K562 (cell line): Measurements from ENCODE around the gene HPS3. TPM values are rescaled to one million over a fixed set of nuclear protein-coding genes. Genes with fewer than 3 reads are reported as not detected.

Source experiments
- ATAC-seq: fragments of 200-7000 bp; cut with Tn5 transposase; 3 replicates; pipeline ENCODE4 v1.9.1; 2020; ENCODE audit warnings: moderate library complexity
- BruUV-seq: library from RNA; stranded (reverse); fragments of 400-500 nt; replicated peaks from 2 replicates; lab custom pipeline; 2021; lab: Mats Ljungman, UMichigan
- CTCF ChIA-PET: fragments of 300-600 bp; formaldehyde crosslinking; extraction: SDS; loops from one replicate; lab custom pipeline; 2021; ENCODE audit warnings: low intra/inter-chr PET ratio; lab: Yijun Ruan, JAX
- POLR2A ChIA-PET: fragments of 300-600, 350-650 bp; sonication (Branson Sonifier 250); formaldehyde crosslinking; extraction: SDS; loops from one replicate; lab custom pipeline; 2021; ENCODE audit warnings: antibody characterized with exemption, inconsistent platforms; lab: Yijun Ruan, JAX
- DNase-seq, 4 experiments: peaks; one replicate each; pipeline versions ENCODE4 v3.0.0 to v3.0.0-alpha.2; 2011 to 2018; ENCODE audit warnings: low spot score in 3 of 4, mixed read lengths in 3 of 4; ENCODE audit errors: extremely low read depth in 1 of 4
- FAIRE-seq: peaks from 2 replicates; lab custom pipeline; 2011; peaks lifted over from hg19 to GRCh38; lab: Jason Lieb, UNC
- H2AFZ ChIP-seq: 2 replicates; pipeline ENCODE4 v1.6.0; 2011; ENCODE audit warnings: low read depth, low read length, control low read depth, inconsistent platforms
- H3K27ac ChIP-seq: fragments of 200-600 bp; 3 replicates; pipeline ENCODE4 v1.8.0; 2011; ENCODE audit warnings: low read depth, mild to moderate bottlenecking, control low read depth, inconsistent platforms, low read length, moderate library complexity, mixed read lengths; ENCODE audit errors: extremely low read depth
- H3K27me3 ChIP-seq, 2 experiments: fragments of 300-600 bp in 1 of 2; 2 replicates in 1 of 2; 3 replicates in 1 of 2; pipeline versions ENCODE4 v1.6.0 to v1.8.0; 2011; ENCODE audit warnings: inconsistent platforms in 2 of 2, low read length in 2 of 2, mild to moderate bottlenecking in 1 of 2, mixed read lengths in 1 of 2, moderate library complexity in 1 of 2; ENCODE audit not compliant: control insufficient read depth in 2 of 2, insufficient read depth in 2 of 2
- H3K36me3 ChIP-seq: fragments of 300-600 bp; 3 replicates; pipeline ENCODE4 v1.8.0; 2011; ENCODE audit warnings: mild to moderate bottlenecking, low read length, inconsistent platforms; ENCODE audit not compliant: control insufficient read depth, insufficient read depth
- H3K4me1 ChIP-seq, 2 experiments: fragments of 200-600 bp in 1 of 2; replicated peaks in 1 of 2; 2 replicates in 1 of 2; 3 replicates in 1 of 2; pipeline versions ENCODE4 v1.5.1 to v1.8.0; 2011; ENCODE audit warnings: inconsistent platforms in 2 of 2, low read length in 2 of 2, mild to moderate bottlenecking in 1 of 2, mixed read lengths in 1 of 2, moderate library complexity in 1 of 2; ENCODE audit not compliant: control insufficient read depth in 2 of 2, insufficient read depth in 2 of 2
- H3K4me2 ChIP-seq: 2 replicates; pipeline ENCODE4 v1.6.1; 2011; ENCODE audit warnings: low read length, control low read depth, inconsistent platforms, mixed read lengths; ENCODE audit not compliant: insufficient read depth
- H3K4me3 ChIP-seq: fragments of 200-600 bp; sonication (generic), shearing (Covaris generic); 2 replicates; pipeline ENCODE4 v1.5.1; 2016; ENCODE audit warnings: control low read depth, inconsistent platforms
- H3K79me2 ChIP-seq: fragments of 200-600 bp; 3 replicates; pipeline ENCODE4 v1.8.0; 2011; ENCODE audit warnings: low read length, inconsistent platforms; ENCODE audit not compliant: control insufficient read depth, insufficient read depth
- H3K9ac ChIP-seq, 2 experiments: 2 replicates each; pipeline versions ENCODE4 v1.6.0 to v1.6.1; 2011; ENCODE audit warnings: low read depth in 2 of 2, low read length in 2 of 2, control low read depth in 1 of 2, inconsistent platforms in 1 of 2, mild to moderate bottlenecking in 1 of 2, mixed read lengths in 1 of 2; ENCODE audit not compliant: insufficient read depth in 1 of 2
- H3K9me1 ChIP-seq: one replicate; pipeline ENCODE4 v1.6.0; 2011; ENCODE audit warnings: inconsistent platforms, mild to moderate bottlenecking, low read length, moderate library complexity; ENCODE audit not compliant: control insufficient read depth, insufficient read depth
- H3K9me3 ChIP-seq: replicated peaks from 2 replicates; pipeline ENCODE4 v1.5.1; 2011; ENCODE audit warnings: low read depth, low read length, inconsistent platforms; ENCODE audit not compliant: control insufficient read depth, insufficient read depth
- H4K20me1 ChIP-seq: replicated peaks from 2 replicates; pipeline ENCODE4 v1.6.1; 2011; ENCODE audit warnings: low read length, inconsistent platforms, mixed read lengths; ENCODE audit not compliant: control insufficient read depth, insufficient read depth
- ARID1B ChIP-seq: fragments of 450-650 bp; IDR thresholded peaks from 2 replicates; pipeline ENCODE4 v1.6.1; 2016; ENCODE audit warnings: antibody characterized with exemption, mild to moderate bottlenecking, inconsistent platforms
- BRCA1 ChIP-seq, 2 experiments: fragments of 450-650 bp in 1 of 2; sonication (generic) in 1 of 2; formaldehyde crosslinking in 1 of 2; IDR thresholded peaks; 2 replicates each; pipeline versions ENCODE4 v1.5.0 to v1.6.1; 2017 to 2020; ENCODE audit warnings: mild to moderate bottlenecking in 1 of 2, missing genetic modification reagents in 1 of 2
- CBFA2T3 ChIP-seq: fragments of 450-650 bp; IDR thresholded peaks from 2 replicates; pipeline ENCODE4 v1.6.1; 2017
- E2F8 ChIP-seq: fragments of 450-650 bp; IDR thresholded peaks from 2 replicates; pipeline ENCODE4 v1.7.1; 2018; ENCODE audit warnings: mild to moderate bottlenecking, low read depth; ENCODE audit not compliant: partially characterized antibody
- MED1 ChIP-seq: sonication (generic); formaldehyde crosslinking; IDR thresholded peaks from 2 replicates; pipeline ENCODE4 v1.8.1; 2023; ENCODE audit warnings: missing genetic modification reagents, borderline replicate concordance
- SAFB2 ChIP-seq: fragments of 200-400 bp; formaldehyde crosslinking; IDR thresholded peaks from 2 replicates; pipeline ENCODE4 v1.6.1; 2018; ENCODE audit warnings: borderline replicate concordance, low read length, low read depth, moderate library complexity; ENCODE audit not compliant: severe bottlenecking
- SREBF2 ChIP-seq: sonication (generic); formaldehyde crosslinking; IDR thresholded peaks from 2 replicates; pipeline ENCODE4 v1.4.0; 2020; ENCODE audit warnings: mild to moderate bottlenecking, missing genetic modification reagents
- TCF3 ChIP-seq: sonication (generic); formaldehyde crosslinking; IDR thresholded peaks from 2 replicates; pipeline ENCODE4 v1.4.0; 2020; ENCODE audit warnings: mild to moderate bottlenecking, missing genetic modification reagents
- TFAP4 ChIP-seq: sonication (generic); formaldehyde crosslinking; IDR thresholded peaks from 2 replicates; pipeline ENCODE4 v1.8.0; 2022; ENCODE audit warnings: missing genetic modification reagents, mild to moderate bottlenecking, moderate library complexity, borderline replicate concordance
- ZNF57 ChIP-seq: fragments of 450-650 bp; formaldehyde crosslinking; IDR thresholded peaks from 2 replicates; pipeline ENCODE4 v1.4.0; 2020; ENCODE audit warnings: mild to moderate bottlenecking, moderate library complexity
- ZNF584 ChIP-seq: fragments of 200-800 bp; sonication (Bioruptor generic); IDR thresholded peaks from 2 replicates; pipeline ENCODE4 v1.6.1; 2016; ENCODE audit warnings: low read depth, mild to moderate bottlenecking, missing genetic modification characterization, missing compliant biosample characterization
- WGBS: fragments of 100-300 bp; shearing (Covaris generic); methylation state at CpG from one replicate; pipeline ENCODE4 v1.1.6; 2016; ENCODE audit warnings: low coverage, mixed read lengths; ENCODE audit not compliant: insufficient coverage; ENCODE audit errors: missing lambda C conversion rate; 5-methylcytosine and 5-hydroxymethylcytosine counted together
- in situ Hi-C: fragments of 300-500 bp; cut with MboI; formaldehyde crosslinking; loops from 4 replicates; pipeline ENCODE4 v1.15.0; 2018; ENCODE audit warnings: inconsistent platforms, mixed read lengths
- intact Hi-C: fragments of 100-400 bp; cut with micrococcal nuclease; formaldehyde crosslinking; loops from 2 replicates; pipeline ENCODE4 v1.14.2; 2022
- polyA plus RNA-seq, 8 experiments: library from polyadenylated mRNA; depleted of rRNA in 4 of 8; stranded (reverse) in 5 of 8; unstranded in 3 of 8; fragments of >200 nt; fragmentation: Nextera tagmentation in 2 of 8; fragmentation: Illumina TruSeq in 1 of 8; extraction: Ambion mirVana in 2 of 8; extraction: Trizol in 1 of 8; gene quantifications; 2 replicates each; pipeline versions ENCODE4 v1.2.1 to v1.2.3, GENCODE V29; 2011 to 2014; ENCODE audit warnings: inconsistent platforms in 1 of 8, missing spikeins in 1 of 8
- total RNA-seq, 7 experiments: library from RNA; depleted of rRNA in 6 of 7; stranded (reverse); fragments of >200 nt in 6 of 7; fragmentation: Illumina TruSeq in 2 of 7; extraction: Trizol in 2 of 7; gene quantifications; 2 replicates each; pipeline versions ENCODE4 v1.2.1 to v1.2.3, GENCODE V29; 2011 to 2021; ENCODE audit warnings: low replicate concordance in 1 of 7

Gene HPS3
- total and polyA plus RNA-seq, 9 of the 15 experiments (the other 6 are each of a cell fraction or from before 2014, with no cell fraction given) = 1.2 to 11.3 (median 7.6) TPM

GRCh38 chr3:149212386-149212785 is 82.9 kb downstream of the HPS3 start:
- Histone ChIP-seq H3K27me3 (no peaks in the 10 kb centered on the region; a peak in 1 of 5 replicates), H3K27ac (no peak overlapping the region), H2AFZ (no peak overlapping the region), H3K4me1 (no peaks in the 10 kb centered on the region; a peak in 2 of 5 replicates), H3K4me3 (no peak overlapping the region), H3K4me2 (no peak overlapping the region), H3K79me2 (no peaks in the 10 kb centered on the region), H4K20me1 (no peaks in the 10 kb centered on the region), H3K9ac (no peak overlapping the region), H3K9me3 (no peaks in the 10 kb centered on the region), H3K9me1 (no peaks in the 10 kb centered on the region), H3K36me3 (no peaks in the 10 kb centered on the region)
- no TSS peak for BruUV-seq
- ATAC-seq (no peak), FAIRE-seq (no peak), DNase-seq (no peak)
- in situ Hi-C loops (no loop called here), intact Hi-C loops (no loop called here)
- no peak for TF ChIP-seq TFAP4 (CRISPR knock-in tag)
- no peak for TF ChIP-seq SAFB2
- TF ChIP-seq SREBF2 (CRISPR knock-in tag) = no peak
- TF ChIP-seq CBFA2T3 = 0 out of 2 replicates have a peak, but pooled peaks have one; percentile 25
- TF ChIP-seq MED1 (CRISPR knock-in tag) = no peak
- 0 out of 2 replicates have a peak, but pooled peaks have one; percentile 22 for TF ChIP-seq ARID1B
- TF ChIP-seq TCF3 = peak; percentile 53
- no peak for TF ChIP-seq ZNF584 (CRISPR knock-in tag)
- TF ChIP-seq E2F8 = no peak
- no peak for TF ChIP-seq ZNF57 (CRISPR knock-in tag)
- TF ChIP-seq BRCA1 (IDR thresholded peaks at IDR 0.05) = no peak
- no peak for TF ChIP-seq BRCA1 (CRISPR knock-in tag; IDR thresholded peaks at IDR 0.05)
- ChIA-PET POLR2A (no interaction called here), CTCF (no interaction called here)
- WGBS = 6% methylated on average over 1 of the region's 1 CpG
